HCT116 (cell line): ENCODE results near the gene ZNF577. TPM values are rescaled to one million over a fixed set of nuclear protein-coding genes. Genes with fewer than 3 reads are reported as not detected.

Experiments used
- ATAC-seq: fragments of 200-7000 bp; cut with Tn5 transposase; 2 replicates; pipeline ENCODE4 v1.9.1; 2020; ENCODE audit warnings: mild to moderate bottlenecking, moderate library complexity
- BruUV-seq: library from RNA; stranded (reverse); fragments of 400-500 nt; replicated peaks from 2 replicates; lab custom pipeline; 2021; lab: Mats Ljungman, UMichigan
- CTCF ChIA-PET: fragments of 300-600 bp; sonication (Branson Sonifier 250); formaldehyde crosslinking; loops from one replicate; lab custom pipeline; 2021; ENCODE audit warnings: antibody characterized with exemption; lab: Charles Lee
- POLR2A ChIA-PET: fragments of 300-600, 350-600 bp; sonication (Branson Sonifier 250); formaldehyde crosslinking; loops from one replicate; lab custom pipeline; 2021; ENCODE audit warnings: antibody characterized with exemption; lab: Charles Lee
- RAD21 ChIA-PET, 2 experiments: fragments of 300-600 bp; sonication (Branson Sonifier 250); formaldehyde crosslinking; loops; one replicate each; lab custom pipeline; 2023; ENCODE audit warnings: low total read pairs in 2 of 2; ENCODE audit not compliant: uncharacterized antibody in 2 of 2, unreplicated experiment in 2 of 2, low non-redundant PET in 1 of 2; lab: Charles Lee
- DNase-seq: peaks from one replicate; pipeline ENCODE4 v3.0.0-alpha.2; 2010; ENCODE audit warnings: low read depth, low spot score
- H2AFZ ChIP-seq: fragments of 200-600 bp; shearing (Covaris generic), sonication (generic); 2 replicates; pipeline ENCODE4 v1.6.1; 2017; ENCODE audit warnings: low read depth, mixed run types, mixed read lengths, antibody characterized with exemption, low read length; ENCODE audit not compliant: poor library complexity, severe bottlenecking
- H3K27ac ChIP-seq: 2 replicates; pipeline ENCODE4 v1.5.1; 2012; ENCODE audit warnings: low read depth, low read length
- H3K27me3 ChIP-seq: fragments of 200-600 bp; sonication (generic); 2 replicates; pipeline ENCODE4 v1.6.1; 2016; ENCODE audit warnings: mixed run types, low read length, mixed read lengths; ENCODE audit not compliant: insufficient read depth
- H3K36me3 ChIP-seq, 2 experiments: fragments of 200-500 bp in 1 of 2; fragments of 200-600 bp in 1 of 2; sonication (Bioruptor generic) in 1 of 2; sonication (generic) in 1 of 2; 2 replicates each; pipeline versions ENCODE4 v1.5.1 to v1.6.1; 2014 to 2016; ENCODE audit warnings: low read length in 2 of 2, inconsistent platforms in 1 of 2, mixed read lengths in 1 of 2, mixed run types in 1 of 2; ENCODE audit not compliant: insufficient read depth in 2 of 2, control insufficient read depth in 1 of 2
- H3K4me1 ChIP-seq, 2 experiments: fragments of 200-600 bp in 1 of 2; sonication (generic) in 1 of 2; 2 replicates each; pipeline versions ENCODE4 v1.5.1 to v1.6.1; 2012 to 2017; ENCODE audit warnings: low read length in 2 of 2, inconsistent platforms in 1 of 2, mild to moderate bottlenecking in 1 of 2, mixed read lengths in 1 of 2, mixed run types in 1 of 2, moderate library complexity in 1 of 2; ENCODE audit not compliant: insufficient read depth in 2 of 2, control insufficient read depth in 1 of 2
- H3K4me2 ChIP-seq: fragments of 200-600 bp; sonication (generic); 2 replicates; pipeline ENCODE4 v1.6.1; 2017; ENCODE audit warnings: mixed run types, low read length, mixed read lengths
- H3K4me3 ChIP-seq, 2 experiments: fragments of 200-600 bp in 1 of 2; sonication (generic) in 1 of 2; replicated peaks in 1 of 2; 2 replicates each; pipeline ENCODE4 v1.5.1; 2011 to 2016; ENCODE audit warnings: low read length in 2 of 2, control low read depth in 1 of 2, low read depth in 1 of 2, mild to moderate bottlenecking in 1 of 2, mixed read lengths in 1 of 2, mixed run types in 1 of 2
- H3K79me2 ChIP-seq: fragments of 200-600 bp; sonication (generic); 2 replicates; pipeline ENCODE4 v1.6.1; 2017; ENCODE audit warnings: mild to moderate bottlenecking, mixed run types, low read length, moderate library complexity, mixed read lengths; ENCODE audit not compliant: insufficient read depth
- H3K9ac ChIP-seq: fragments of 200-600 bp; sonication (generic); 2 replicates; pipeline ENCODE4 v1.6.1; 2016; ENCODE audit warnings: low read length, mixed read lengths
- H3K9me2 ChIP-seq: fragments of 200-600 bp; sonication (generic), shearing (Covaris generic); 2 replicates; pipeline ENCODE4 v1.6.1; 2017; ENCODE audit warnings: mixed run types, mild to moderate bottlenecking, moderate library complexity; ENCODE audit not compliant: insufficient read depth
- H3K9me3 ChIP-seq, 2 experiments: fragments of 200-500 bp in 1 of 2; fragments of 200-600 bp in 1 of 2; sonication (Bioruptor generic) in 1 of 2; sonication (generic) in 1 of 2; 2 replicates each; pipeline ENCODE4 v1.6.1; 2014 to 2017; ENCODE audit warnings: low read length in 2 of 2, mixed read lengths in 2 of 2, inconsistent platforms in 1 of 2, low read depth in 1 of 2, mild to moderate bottlenecking in 1 of 2, mixed run types in 1 of 2, moderate library complexity in 1 of 2; ENCODE audit not compliant: control insufficient read depth in 1 of 2, insufficient read depth in 1 of 2
- H4K20me1 ChIP-seq: fragments of 200-600 bp; sonication (generic), shearing (Covaris generic); 2 replicates; pipeline ENCODE4 v1.6.1; 2017; ENCODE audit warnings: mixed run types, mild to moderate bottlenecking, moderate library complexity; ENCODE audit not compliant: insufficient read depth
- ELF1 ChIP-seq: IDR thresholded peaks from 2 replicates; pipeline ENCODE4 v1.6.1; 2012; ENCODE audit warnings: low read depth, borderline replicate concordance
- EZH2phosphoT487 ChIP-seq: fragments of 200-600 bp; IDR thresholded peaks from 2 replicates; pipeline ENCODE4 v1.6.1; 2018; ENCODE audit warnings: antibody characterized with exemption, borderline replicate concordance
- FOSL1 ChIP-seq: IDR thresholded peaks from 2 replicates; pipeline ENCODE4 v1.6.1; 2012; ENCODE audit warnings: low read depth
- POLR2AphosphoS5 ChIP-seq: IDR thresholded peaks from 2 replicates; pipeline ENCODE4 v1.6.1; 2011; ENCODE audit warnings: mild to moderate bottlenecking, low read depth, low read length, moderate library complexity
- SIN3A ChIP-seq: IDR thresholded peaks from 2 replicates; pipeline ENCODE4 v1.6.1; 2012; ENCODE audit warnings: low read depth
- intact Hi-C: fragments of 100-400 bp; cut with micrococcal nuclease; formaldehyde crosslinking; loops from 2 replicates; pipeline ENCODE4 v1.10.0; 2022
- total RNA-seq: library from RNA; stranded (reverse); gene quantifications from one replicate; pipeline ENCODE4 v1.2.1, GENCODE V29; 2021; ENCODE audit not compliant: unreplicated experiment
- TF ChIP-seq, protein P1 (sequence below): IDR thresholded peaks from 2 replicates; pipeline ENCODE4 v1.6.1; 2012

The ZNF577 gene
- total RNA-seq, 1 experiment from 2014 or later, result 5.8 TPM

DNA sequence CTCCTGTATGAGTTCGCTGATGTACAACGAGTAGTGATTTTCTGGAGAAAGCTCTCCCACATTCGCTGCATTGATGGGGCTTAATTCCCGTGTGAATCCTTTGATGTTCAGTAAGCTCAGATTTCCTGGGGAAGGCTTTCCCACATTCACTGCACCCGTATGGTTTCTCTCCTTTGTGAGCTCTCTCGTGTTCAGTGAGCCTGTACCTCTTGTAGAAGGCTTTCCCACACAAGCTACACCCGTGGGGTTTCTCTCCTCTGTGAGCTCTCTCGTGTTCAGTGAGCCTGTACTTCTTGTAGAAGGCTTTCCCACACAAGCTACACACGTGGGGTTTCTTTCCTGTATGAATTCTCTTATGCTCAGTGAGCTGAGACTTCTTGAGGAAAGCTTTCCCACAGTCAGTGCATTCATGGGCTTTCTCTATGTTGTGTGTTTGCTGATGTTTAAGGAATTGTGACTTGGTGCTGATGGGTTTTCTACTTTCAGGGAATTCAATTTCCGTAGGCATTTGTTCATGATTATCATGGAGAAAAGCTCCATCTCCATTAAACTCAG is 3.5 kb upstream of the ZNF577 start:
- DNase-seq, result no peak
- no peaks in the 10 kb centered on the region; the same call in 1 of the 2 replicates for H3K79me2 ChIP-seq
- H3K27ac ChIP-seq, result no peak overlapping the region
- H3K27me3 ChIP-seq, result no peaks in the 10 kb centered on the region
- H3K4me2 ChIP-seq, result no peak overlapping the region
- intact Hi-C loops, result no loop called here
- no peaks in the 10 kb centered on the region for H4K20me1 ChIP-seq
- POLR2A ChIA-PET, result no interaction called here
- CTCF ChIA-PET, result no interaction called here
- peaks cover 44% of the 10 kb centered on the region in 2 experiments for H3K9me3 ChIP-seq
- no peak overlapping the region for H3K9ac ChIP-seq
- no peak overlapping the region for H2AFZ ChIP-seq
- peaks cover 38 to 69% of the 10 kb centered on the region in 2 experiments for H3K36me3 ChIP-seq
- ATAC-seq, result no peak
- H3K9me2 ChIP-seq, result no peaks in the 10 kb centered on the region
- TF ChIP-seq ELF1 (no peak), SIN3A (no peak), POLR2AphosphoS5 (no peak), EZH2phosphoT487 (no peak)
- TF ChIP-seq, protein P1, sequence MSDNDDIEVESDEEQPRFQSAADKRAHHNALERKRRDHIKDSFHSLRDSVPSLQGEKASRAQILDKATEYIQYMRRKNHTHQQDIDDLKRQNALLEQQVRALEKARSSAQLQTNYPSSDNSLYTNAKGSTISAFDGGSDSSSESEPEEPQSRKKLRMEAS, result no peak
- RAD21 ChIA-PET, result no interaction called here
- TSS peak; percentile 25 for BruUV-seq
- no peak overlapping the region for H3K4me3 ChIP-seq
- no peaks in the 10 kb centered on the region for H3K4me1 ChIP-seq

DNA sequence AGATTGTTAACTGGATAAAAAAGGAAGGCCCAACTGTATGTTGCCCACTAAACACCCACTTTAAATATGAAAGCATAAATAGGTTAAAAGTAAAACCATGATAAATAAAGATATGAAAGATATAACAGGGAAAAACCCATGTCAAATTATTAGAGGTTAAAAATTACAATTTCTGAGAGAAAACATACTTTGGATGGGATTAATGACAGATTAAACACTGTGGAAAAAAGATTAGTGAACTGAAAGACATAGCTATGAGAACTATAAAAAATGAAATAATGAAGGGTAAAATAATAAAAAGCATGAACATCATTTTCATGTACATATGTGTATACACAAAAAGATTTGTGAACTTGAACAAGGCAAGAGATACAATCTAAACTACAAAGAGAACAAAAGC is 2.2 kb upstream of the ZNF577 start:
- no peaks in the 10 kb centered on the region; the same call in 1 of the 2 replicates for H3K79me2 ChIP-seq
- H3K36me3 ChIP-seq, result peaks cover 28 to 59% of the 10 kb centered on the region in 2 experiments
- TF ChIP-seq FOSL1, result no peak
- DNase-seq, result no peak
- intact Hi-C loops, result no loop called here
- H3K9me3 ChIP-seq, result peaks cover 52 to 54% of the 10 kb centered on the region in 2 experiments
- ChIA-PET POLR2A (no interaction called here), RAD21 (no interaction called here), CTCF (no interaction called here)
- H3K4me3 ChIP-seq, result no peak overlapping the region
- H3K9me2 ChIP-seq, result no peaks in the 10 kb centered on the region
- no peaks in the 10 kb centered on the region for H3K27me3 ChIP-seq
- H3K27ac ChIP-seq, result no peak overlapping the region
- no peaks in the 10 kb centered on the region for H4K20me1 ChIP-seq
- no peaks in the 10 kb centered on the region for H3K4me1 ChIP-seq
- no TSS peak for BruUV-seq
- H2AFZ ChIP-seq, result no peak overlapping the region
- H3K4me2 ChIP-seq, result no peak overlapping the region
- no peak overlapping the region for H3K9ac ChIP-seq
- no peak for ATAC-seq
